ENCODE results near the gene CERS5.

Gene CERS5

DNA sequence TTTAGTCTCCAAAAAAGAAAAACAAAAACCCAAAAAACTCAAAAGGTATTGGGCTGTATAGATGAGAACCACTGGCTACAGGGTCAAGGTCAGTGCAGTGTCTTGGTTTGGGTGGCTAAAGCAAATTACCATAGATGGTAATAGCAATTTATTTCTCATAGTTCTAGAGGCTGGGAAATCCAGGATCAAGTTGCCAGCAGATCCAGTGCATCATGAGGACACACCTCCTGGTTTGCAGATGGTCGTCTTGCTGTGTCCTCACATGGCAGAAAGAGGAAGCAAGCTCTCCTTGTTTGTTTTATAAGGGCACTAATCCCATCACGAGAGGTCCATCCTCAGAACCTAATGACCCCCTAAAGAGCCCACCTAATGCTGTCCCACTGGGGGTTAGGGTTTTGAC, 44.0 kb downstream of the CERS5 start:
- no peak for DNase-seq

GRCh38 chr12:50121641-50122040, 45.5 kb downstream of the CERS5 start:
- no peak for DNase-seq

- DNase-seq: no peak
Measured at GRCh38 chr12:50120953-50121352, 46.2 kb downstream of the CERS5 start.

DNA sequence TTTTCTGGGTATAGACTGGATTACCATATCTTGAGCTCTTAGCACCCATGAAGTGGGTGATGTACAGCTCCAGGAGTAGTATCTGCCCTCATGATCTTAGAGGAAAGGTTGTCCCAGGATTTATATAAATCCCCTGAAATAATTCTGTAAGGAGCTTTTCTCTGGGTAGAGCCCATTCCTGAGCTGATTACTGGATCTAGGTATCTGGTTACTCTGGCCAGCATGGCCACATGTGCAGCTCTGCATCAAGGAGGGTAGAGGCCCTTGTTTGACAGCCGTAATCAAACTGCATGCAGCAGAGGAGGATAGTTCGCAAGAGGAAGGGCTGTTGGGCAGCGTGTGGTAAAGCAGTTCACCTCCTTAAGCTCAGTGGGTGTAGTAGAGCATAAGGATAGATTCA, 46.6 kb downstream of the CERS5 start:
- DNase-seq: no peak

DNA sequence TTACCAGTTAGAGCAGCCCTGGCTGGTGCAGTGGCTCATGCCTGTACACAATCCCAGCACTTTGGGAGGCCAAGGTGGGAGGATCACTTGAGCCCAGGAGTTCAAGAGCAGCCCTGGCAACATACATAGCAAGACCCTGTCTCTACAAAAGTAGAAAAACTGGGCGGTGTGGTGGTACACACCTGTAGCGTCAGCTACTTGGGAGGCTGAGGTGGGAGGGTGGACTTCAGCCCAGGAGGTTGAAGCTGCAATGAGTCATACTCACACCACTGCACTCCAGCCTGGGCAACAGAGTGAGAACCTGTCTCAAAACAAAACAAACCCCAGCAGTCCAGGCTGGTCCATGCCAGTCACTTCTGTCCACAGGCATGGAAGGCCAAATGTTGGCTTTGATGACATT, 47.8 kb downstream of the CERS5 start:
- no peak for DNase-seq

GRCh38 chr12:50117057-50117622, 50.0 kb downstream of the CERS5 start:
- DNase-seq: peak; percentile 58

DNA sequence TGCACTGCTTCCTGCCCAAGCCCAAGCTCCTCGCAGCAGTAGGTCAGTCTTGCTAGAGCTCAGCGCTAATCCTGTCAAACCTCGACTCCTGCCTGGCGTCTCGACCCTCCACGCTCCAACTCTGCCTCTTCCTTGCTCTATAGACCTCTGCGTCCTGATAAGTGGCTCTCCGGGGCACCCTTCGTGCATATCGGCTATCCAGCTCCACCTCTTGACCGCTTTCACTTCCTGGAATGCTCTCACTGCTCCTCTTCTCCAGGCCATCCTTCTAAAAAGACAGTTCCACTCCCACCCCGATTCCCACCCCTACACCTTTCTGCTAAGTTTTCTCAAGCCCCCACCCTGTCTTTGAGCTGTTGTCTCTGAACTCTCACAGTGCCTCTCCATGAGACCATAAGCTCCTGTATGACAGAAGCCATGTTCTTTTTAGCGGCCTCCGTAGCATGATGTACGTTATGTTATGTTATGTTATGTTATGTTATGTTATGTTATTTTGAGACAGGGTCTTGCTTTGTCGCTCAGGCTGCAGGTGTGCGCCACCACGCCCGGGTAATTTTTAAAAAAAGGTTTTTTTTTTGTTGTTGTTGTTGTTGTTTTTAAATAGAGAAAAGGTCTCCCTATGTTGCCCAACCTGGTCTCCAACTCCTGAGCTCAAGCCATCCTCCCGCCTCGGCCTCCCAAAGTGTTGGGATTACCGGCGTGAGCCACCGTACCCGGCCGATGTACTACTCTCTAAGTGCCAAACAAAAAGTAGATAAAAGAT, 54.5 kb downstream of the CERS5 start:
- peak; percentile 36 for DNase-seq

GRCh38 chr12:50111693-50112455, 55.3 kb downstream of the CERS5 start, which contains the start of gene COX14:
TSS of gene COX14 (plus strand) at chr12:50112236. CDS start at chr12:50120044, 7,808 bp downstream.
- DNase-seq: peak; percentile 96

DNA sequence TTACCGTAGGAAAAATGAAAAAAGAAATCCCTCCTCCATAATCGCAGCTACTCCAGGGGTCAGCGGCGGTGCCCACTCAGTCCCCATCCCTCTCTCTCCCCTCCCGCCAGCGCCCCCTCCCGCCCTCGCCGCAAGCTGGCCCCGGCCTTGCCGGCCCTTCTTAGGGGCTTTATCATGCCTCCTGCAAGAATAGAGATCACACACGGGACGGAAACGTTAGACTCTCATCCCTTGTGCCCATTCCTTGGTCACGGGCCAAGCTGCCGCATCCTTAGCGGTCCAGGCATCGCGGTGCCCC, 55.8 kb downstream of the CERS5 start:
- no peak for DNase-seq

- DNase-seq: no peak
Measured at GRCh38 chr12:50110762-50111351, 56.3 kb downstream of the CERS5 start.

- no peak for DNase-seq
Measured at GRCh38 chr12:50110127-50110761, 56.9 kb downstream of the CERS5 start.

GRCh38 chr12:50109319-50109718, 57.9 kb downstream of the CERS5 start:
- no peak for DNase-seq

DNA sequence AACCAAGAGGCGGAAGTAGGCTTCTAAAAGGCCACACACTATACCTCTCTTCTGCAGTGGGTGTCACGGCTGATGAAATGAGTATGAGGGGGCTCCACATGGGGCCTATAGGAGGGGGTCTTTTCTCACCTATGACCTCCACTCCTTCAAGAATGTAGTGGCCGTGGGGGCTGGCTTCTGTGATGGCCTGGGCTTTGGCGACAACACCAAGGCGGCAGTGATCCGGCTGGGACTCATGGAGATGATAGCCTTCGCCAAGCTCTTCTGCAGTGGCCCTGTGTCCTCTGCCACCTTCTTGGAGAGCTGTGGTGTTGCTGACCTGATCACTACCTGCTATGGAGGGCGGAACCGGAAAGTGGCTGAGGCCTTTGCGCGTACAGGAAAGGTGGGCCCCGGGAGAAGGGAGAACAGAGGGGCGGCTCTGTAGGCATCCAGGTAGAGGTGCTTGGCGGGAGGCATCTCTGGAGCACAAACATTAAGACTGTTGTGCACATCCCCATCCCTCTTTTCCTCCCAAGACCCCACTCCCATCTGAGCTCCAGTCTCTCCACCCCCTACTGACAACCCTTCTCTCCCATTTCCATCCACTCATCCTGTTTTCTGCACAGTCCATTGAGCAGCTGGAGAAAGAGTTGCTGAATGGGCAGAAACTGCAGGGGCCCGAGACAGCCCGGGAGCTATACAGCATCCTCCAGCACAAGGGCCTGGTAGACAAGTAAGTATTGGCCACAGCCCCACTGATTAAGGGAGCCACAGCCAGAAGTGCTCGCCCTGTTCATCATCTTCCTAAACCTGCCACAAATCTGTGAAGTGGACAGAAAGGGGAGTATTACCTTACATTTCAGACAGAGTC, 59.5 kb downstream of the CERS5 start:
- no peak for DNase-seq

DNA sequence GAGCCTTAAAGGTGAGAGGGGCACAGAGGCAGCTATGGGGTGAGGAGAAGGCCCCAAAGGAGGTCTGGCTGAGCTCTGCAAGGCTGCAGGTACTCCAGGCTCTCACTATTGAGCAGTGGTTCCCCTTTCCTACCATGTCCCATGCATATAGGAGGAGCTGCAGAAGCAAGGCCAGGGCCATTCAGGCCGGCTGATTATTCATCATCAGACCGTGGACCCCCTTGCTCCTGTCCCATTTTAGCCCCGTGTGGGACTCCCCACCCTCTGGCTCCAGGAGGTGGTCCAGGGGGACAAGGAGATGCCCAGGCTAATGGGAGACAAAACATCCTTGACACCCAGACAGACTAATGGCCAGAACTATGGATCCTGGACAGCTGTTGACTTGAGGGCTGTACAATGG, 60.3 kb downstream of the CERS5 start:
- DNase-seq: no peak

GRCh38 chr12:50105913-50106450, 61.2 kb downstream of the CERS5 start:
- DNase-seq: no peak

GRCh38 chr12:50104417-50105366, 62.5 kb downstream of the CERS5 start:
- DNase-seq: no peak

- peak; percentile 61 for DNase-seq
Measured at GRCh38 chr12:50103767-50104321, 63.3 kb downstream of the CERS5 start, which contains the start of gene GPD1. TSS of gene GPD1 (plus strand) at chr12:50104008. CDS start at chr12:50104051, 43 bp downstream.

GRCh38 chr12:50103351-50103750, 63.8 kb downstream of the CERS5 start:
- DNase-seq: no peak

- no peak for DNase-seq
Measured at GRCh38 chr12:50102646-50103309, 64.4 kb downstream of the CERS5 start.

DNA sequence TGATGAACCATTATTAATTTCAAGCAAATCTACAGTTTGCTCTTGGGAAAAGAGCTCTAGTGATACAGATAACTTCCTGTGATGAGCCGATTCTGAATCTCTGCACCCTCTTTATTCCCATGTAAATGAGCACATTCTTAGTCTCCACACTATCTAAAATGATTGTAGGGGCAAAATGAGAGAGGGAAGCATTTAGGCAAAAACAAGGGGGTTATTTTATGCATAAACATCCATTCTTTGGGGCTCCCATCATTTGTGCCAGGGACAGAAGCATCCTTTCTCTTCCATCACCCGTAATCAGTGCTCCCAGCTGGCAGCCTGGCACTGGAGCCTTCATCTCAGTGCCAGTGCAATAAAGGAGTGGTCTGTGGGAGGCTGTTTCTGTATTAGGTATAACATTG, 65.0 kb downstream of the CERS5 start:
- DNase-seq: no peak

Data from NCI-H2029 treated with DMSO at 0.1 percent for 48 hours (cell line).